ENCODE data around the gene YAF2.
A peak's percentile ranks its signal among the peaks of the same experiment; 100 is the strongest.

Gene YAF2

GRCh38 chr12:42238240-42239140, at the start of gene YAF2:
Gene YAF2 (minus strand): TSS chr12:42238248. CDS start chr12:42238180, 68 bp downstream.
- DNase-seq (ENCODE audit: low spot score), result peak; percentile 80

GRCh38 chr12:42286741-42287140, 48.7 kb upstream of the YAF2 start:
- no peak for DNase-seq (ENCODE audit: low spot score)

GRCh38 chr12:42285431-42285830, 47.4 kb upstream of the YAF2 start:
- DNase-seq (ENCODE audit: low spot score), result no peak

GRCh38 chr12:42284876-42285275, 46.8 kb upstream of the YAF2 start:
- DNase-seq (ENCODE audit: low spot score), result no peak

GRCh38 chr12:42284157-42284556, 46.1 kb upstream of the YAF2 start:
- no peak for DNase-seq (ENCODE audit: low spot score)

GRCh38 chr12:42283739-42284138, 45.7 kb upstream of the YAF2 start:
- no peak for DNase-seq (ENCODE audit: low spot score)

- no peak for DNase-seq (ENCODE audit: low spot score)
Measured at GRCh38 chr12:42282294-42282693, 44.2 kb upstream of the YAF2 start.

- no peak for DNase-seq (ENCODE audit: low spot score)
Measured at GRCh38 chr12:42281844-42282243, 43.8 kb upstream of the YAF2 start.

- no peak for DNase-seq (ENCODE audit: low spot score)
Measured at GRCh38 chr12:42281278-42281677, 43.2 kb upstream of the YAF2 start.

- no peak for DNase-seq (ENCODE audit: low spot score)
Measured at GRCh38 chr12:42278128-42278510, 40.1 kb upstream of the YAF2 start.

- DNase-seq (ENCODE audit: low spot score), result no peak
Measured at GRCh38 chr12:42277396-42278127, 39.5 kb upstream of the YAF2 start.

- DNase-seq (ENCODE audit: low spot score), result no peak
Measured at GRCh38 chr12:42275499-42275898, 37.5 kb upstream of the YAF2 start.

GRCh38 chr12:42273706-42274105, 35.7 kb upstream of the YAF2 start:
- no peak for DNase-seq (ENCODE audit: low spot score)

- peak; percentile 15 for DNase-seq (ENCODE audit: low spot score)
Measured at GRCh38 chr12:42270596-42270995, 32.5 kb upstream of the YAF2 start.

GRCh38 chr12:42267413-42268190, 29.6 kb upstream of the YAF2 start:
- no peak for DNase-seq (ENCODE audit: low spot score)

- no peak for DNase-seq (ENCODE audit: low spot score)
Measured at GRCh38 chr12:42266579-42267230, 28.7 kb upstream of the YAF2 start.

- no peak for DNase-seq (ENCODE audit: low spot score)
Measured at GRCh38 chr12:42262271-42262670, 24.2 kb upstream of the YAF2 start.

- no peak for DNase-seq (ENCODE audit: low spot score)
Measured at GRCh38 chr12:42261708-42262107, 23.7 kb upstream of the YAF2 start.

- DNase-seq (ENCODE audit: low spot score), result no peak
Measured at GRCh38 chr12:42260518-42260917, 22.5 kb upstream of the YAF2 start.

- DNase-seq (ENCODE audit: low spot score), result no peak
Measured at GRCh38 chr12:42259699-42260098, 21.7 kb upstream of the YAF2 start.

GRCh38 chr12:42255866-42256261, 17.8 kb upstream of the YAF2 start:
- DNase-seq (ENCODE audit: low spot score), result no peak

Measured in kidney capillary endothelial cell (primary cell).